ENCODE measurements around the gene GSC2.

Gene GSC2

DNA sequence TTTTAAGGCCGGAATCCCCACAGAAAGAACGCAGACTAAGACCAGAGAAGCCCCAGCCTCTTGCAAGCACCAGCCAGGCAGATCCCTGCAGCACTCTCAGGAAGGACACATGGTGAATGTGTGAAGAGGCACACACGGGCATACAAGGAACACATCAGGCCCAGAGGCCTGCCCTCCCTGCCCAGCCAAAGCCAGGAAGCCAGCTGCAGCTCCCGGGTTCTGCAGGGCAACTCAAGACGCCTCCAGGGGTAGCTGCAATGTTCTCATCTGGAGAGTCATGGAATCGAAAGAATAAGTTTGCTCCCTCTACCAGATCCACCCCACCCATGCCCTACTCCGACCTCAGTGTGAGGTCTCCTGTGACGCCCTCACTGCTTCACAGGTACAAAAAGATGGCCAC lies 30.1 kb downstream of the GSC2 start:
- DNase-seq (ENCODE audit: low read depth), result no peak

DNA sequence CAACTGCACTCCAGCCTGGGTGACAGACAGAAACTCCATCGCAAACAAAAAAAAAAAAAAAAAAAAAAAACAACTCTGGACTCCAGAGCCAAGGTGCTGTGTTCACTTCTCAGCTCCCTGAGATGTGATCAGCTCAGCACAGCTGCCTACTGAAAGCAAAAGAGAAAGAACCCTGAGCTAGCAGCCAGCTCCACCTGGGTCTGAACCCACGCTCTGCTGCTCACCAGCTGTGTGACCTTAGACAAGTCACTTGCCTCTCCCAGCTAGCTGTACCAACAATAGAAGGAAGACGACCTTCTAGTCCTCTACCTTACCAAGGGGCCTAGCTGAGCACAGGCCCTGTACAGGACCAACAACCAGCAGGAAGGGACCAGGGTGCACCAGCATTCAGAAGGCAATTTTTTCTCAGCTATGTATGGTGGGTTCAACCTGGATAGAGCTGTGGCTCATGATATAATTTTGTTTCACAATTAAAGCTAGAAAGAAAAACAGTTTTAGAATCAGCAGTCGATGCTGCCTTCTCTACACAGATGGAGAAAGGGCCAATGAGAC lies 31.7 kb downstream of the GSC2 start:
- DNase-seq (ENCODE audit: low read depth), result no peak

DNA sequence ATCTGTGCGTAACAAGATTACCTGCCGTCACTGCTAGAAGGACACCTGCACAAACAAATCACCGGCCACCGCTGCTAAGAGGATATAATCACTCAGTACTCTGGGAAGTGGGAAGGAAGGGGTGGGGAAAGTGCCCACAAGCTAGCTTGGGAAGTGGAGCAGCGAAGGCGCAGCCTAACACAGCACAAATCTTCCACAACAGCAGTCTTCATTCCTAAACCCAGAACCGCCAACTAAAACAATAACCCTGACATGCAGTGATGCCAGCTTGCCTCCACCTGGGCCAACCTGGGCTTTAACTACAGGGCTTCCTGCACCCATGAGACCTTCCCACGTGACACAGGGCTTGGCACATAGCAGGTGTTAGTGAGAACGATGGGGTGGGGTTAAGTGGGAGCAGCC lies 33.0 kb downstream of the GSC2 start:
- no peak for DNase-seq (ENCODE audit: low read depth)

DNA sequence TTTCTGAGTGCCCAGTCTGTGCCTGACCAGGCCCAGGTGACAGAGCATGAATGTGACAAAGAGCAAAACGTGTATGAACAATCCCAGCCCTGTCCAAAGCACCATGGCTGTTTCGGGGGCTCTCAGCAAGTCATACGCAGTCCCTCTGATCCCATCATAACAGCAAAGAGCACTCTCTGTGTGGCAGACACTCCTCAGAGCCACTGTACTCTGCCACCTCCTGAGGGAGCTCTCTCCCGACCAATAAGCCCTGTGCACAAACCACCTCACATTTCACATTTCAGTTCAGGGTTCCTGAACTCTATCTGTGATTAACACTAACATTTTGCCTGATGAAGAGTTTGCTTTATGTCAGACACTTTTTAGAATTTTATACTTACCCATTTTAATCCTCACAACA lies 34.5 kb downstream of the GSC2 start:
- no peak for DNase-seq (ENCODE audit: low read depth)

DNA sequence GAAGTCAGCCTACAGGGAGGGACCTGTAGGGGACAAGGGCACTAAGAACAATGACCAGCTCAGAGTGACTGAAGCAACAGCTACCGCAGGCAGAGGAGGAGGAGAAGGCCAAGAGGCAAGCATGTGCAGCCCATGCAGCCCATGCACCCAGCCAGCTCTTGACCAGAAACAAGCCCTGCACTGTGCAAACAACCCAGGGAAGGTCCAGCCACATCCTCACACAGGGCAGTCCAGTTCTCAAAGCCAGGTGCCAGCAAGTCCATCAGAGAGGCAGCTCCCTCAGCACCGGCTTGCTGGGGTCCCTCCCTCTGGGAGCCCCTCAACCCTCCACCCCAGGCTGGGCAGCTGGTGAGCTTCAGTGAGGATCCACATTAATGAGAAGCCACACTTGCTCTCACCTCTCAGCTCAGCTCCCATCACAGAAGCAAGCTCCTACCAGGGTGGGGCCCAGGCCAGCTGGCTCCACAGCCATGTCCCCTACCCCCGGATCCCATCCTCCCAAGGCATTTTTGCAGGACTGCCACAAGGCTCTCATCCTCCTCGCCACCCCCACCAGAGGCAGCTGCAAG lies 35.0 kb downstream of the GSC2 start:
- no peak for DNase-seq (ENCODE audit: low read depth)

DNA sequence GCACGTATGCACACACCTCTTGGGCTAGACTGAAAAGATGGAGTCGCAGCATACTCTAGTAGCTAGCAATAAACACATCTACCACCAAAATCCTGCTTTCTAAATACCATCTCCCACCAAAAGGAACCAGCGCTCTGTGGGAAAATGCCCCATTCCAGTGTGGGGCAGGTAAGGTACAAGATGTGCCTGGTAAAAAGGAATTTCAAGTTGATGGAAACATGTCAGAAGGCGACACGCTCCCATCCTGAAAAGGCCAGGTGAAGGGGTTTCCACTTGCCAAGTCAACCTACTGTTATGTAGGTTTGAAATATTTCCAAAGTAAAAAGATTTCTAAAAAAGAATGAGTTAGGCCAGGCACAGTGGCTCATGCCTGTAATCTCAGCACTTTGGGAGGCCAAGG lies 36.7 kb downstream of the GSC2 start:
- no peak for DNase-seq (ENCODE audit: low read depth)

DNA sequence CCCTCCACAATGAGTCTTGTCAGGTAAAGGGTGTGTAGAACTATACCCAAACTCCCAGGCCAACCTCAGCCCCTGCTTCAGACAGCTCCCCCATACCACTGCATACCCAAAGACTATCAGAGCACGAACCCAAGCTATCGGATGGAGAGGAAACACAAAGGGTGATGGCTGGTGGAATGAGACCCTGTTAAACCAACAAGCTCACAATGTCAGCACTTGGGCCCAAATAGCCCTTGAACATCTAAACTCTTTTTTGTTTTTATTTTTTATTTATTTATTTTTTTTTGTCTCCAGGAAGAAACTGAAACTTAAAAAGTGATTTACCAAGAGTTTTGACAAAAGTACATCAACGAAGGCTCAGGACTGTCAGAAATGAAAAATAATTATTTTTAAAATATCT lies 38.5 kb downstream of the GSC2 start:
- no peak for DNase-seq (ENCODE audit: low read depth)

DNA sequence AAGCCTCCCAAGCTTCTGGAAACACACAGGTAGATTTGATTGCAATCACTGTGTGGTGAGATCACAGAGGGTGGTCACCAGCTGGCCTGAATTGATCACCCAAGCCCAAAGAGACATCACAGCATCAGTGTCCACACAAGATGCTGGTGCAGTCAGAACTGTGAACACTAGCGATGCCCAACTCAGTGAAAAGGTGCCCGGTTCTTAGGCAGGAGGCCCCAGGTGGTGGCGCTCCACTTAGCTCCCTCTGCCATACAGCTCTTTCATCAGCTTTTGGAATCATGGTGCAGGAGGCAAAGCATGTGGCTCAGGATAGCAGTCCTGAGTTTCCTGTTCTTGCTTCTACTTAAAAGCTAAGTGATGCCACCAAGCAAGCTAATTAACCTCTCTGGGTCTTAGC lies 39.0 kb downstream of the GSC2 start:
- DNase-seq (ENCODE audit: low read depth), result no peak

DNA sequence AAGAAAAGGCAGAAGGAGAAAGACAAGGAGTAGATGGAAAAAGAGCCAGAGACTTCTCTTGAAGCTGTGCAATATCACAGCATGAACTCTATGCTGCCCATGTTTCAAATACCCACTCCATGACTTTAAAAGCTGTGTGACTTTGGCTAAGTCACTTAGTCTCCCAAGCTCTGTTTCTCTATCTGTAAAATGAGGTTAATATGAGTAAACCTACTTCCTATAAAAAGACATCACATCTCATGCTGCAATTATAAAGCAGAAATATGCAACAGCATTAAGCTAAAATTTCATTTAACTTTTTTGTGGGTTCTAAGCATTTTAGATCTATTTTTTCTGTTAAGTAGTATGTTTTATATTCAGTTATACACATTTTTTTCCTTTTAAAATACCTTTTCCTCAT lies 39.4 kb downstream of the GSC2 start:
- no peak for DNase-seq (ENCODE audit: low read depth)

DNA sequence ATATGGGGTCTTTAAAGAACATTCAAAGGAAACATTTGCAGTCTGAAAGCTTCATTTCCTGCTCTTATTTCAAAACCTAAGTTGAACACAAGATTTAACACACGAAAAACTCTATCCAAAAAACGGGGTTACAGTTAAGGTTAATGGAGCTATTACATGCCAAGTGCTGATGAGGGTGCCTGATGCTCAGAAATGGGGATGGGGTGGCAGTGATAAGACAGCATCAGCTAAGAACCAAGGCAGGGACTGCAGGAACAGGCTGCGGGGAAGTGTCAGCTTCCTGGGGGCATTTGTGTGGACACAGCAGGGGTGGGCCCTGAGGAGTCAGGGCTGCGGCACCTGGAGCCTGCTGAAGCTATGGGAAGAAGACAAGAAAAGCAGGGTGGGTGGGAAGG lies 40.0 kb downstream of the GSC2 start:
- no peak for DNase-seq (ENCODE audit: low read depth)

DNA sequence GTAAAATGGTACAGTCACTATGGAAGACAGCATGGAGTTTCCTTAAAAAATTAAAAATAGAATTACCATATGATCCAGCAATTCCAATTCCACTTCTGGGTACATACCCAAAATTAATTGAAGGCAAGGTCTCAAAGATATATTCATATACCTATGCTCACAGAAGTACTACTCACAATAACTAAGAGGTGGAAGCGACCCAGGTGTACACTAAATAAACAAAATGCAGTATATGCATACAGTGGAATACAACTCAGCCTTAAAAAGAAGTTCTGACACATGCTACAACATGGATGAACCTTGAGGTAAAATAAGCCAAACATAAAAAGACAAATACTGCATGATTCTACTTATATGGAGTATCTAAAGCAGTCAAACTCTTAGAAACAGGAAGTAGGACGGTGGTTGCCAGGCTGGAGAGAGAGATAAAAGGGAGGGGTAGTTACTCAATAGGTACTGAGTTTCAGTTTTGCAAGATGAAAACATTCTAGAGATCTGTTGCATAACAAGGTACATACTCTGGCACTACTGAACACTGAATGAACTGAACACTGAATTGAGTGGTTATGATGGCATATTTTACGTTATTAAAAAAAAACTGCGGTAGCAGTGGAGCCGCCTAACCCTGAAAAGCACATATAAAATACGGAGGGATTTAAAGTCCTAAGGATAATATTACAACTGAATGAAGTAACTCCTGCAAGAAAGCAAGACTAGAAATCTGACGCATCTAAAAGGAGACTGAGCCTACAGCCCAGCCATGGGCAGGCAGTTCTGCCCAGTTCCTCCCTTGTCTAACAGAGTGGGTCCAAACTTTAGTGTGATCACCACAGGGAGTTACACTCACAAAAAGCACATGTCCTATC lies 40.7 kb downstream of the GSC2 start:
- DNase-seq (ENCODE audit: low read depth), result no peak

DNA sequence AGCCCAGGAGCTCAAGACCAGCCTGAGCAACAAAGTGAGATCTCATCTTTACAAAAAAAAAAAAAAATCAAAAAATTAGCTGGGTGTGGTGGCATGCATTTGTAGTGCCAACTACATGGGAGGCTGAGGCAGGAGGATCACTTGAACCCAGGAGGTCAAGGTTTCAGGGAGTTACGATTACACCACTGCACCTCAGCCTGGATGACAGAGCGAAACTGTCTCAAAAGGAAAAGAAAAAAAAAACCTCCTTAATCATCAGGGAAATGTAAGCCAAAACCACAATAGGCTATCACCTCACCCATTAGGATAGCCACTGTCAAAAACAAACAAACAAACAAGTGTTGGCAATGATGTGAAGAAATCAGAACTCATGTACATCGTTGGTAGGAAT lies 41.3 kb downstream of the GSC2 start:
- DNase-seq (ENCODE audit: low read depth), result no peak

DNA sequence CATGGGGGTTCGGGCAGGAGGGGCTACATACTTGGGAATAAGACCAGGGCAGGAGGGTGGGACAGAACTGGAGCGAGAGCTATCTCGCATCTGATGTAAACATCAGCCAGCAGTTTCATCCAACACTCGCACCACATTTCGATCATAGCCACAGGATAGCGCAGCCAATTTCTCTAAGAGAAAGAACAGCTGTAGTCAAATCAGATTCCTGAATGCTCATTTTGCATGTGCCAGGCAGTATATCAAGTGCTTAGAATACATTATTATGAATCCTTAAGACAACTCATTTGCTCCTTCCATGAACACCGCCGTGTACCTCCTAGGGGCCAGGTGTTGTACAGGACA lies 42.4 kb downstream of the GSC2 start:
- no peak for DNase-seq (ENCODE audit: low read depth)

DNA sequence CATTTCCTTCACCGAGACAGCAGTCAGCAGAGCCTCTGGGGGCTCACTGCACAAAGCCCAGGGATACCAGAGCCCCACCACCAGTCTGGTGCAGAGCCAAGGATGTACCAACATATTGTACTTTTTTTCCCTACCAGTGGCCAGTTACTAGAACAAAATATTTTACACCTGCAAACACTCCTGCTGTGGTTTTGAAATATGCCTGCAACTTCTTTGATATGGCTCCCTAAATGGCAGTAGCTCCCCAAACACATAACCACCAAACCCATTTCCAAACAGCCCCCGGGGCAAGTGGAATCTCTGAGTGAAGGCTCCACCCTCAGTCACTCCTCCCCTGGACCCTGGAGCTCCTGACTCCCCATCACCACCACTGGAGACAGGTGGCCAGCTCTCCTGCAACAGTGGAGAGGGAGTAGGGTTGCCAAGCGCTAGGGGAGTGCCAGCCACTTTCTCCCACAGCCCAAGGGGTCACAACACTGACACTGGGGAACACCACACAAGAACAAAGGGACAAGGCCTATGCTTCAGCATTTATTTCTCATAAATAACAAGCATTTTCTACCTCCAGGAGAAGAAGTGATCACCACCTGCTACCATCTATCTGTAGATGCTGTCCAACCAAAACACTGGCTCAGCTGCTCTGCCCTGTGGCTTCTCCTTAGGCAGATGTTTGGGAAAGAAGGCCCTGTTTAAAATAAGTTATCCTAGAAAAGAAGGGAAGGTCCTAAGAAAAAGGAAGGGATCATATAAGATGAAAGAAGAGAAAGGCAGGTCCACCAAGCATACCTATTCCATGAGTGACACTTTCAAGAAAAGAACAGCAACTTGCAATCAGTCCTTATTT lies 43.0 kb downstream of the GSC2 start:
- DNase-seq (ENCODE audit: low read depth), result no peak

DNA sequence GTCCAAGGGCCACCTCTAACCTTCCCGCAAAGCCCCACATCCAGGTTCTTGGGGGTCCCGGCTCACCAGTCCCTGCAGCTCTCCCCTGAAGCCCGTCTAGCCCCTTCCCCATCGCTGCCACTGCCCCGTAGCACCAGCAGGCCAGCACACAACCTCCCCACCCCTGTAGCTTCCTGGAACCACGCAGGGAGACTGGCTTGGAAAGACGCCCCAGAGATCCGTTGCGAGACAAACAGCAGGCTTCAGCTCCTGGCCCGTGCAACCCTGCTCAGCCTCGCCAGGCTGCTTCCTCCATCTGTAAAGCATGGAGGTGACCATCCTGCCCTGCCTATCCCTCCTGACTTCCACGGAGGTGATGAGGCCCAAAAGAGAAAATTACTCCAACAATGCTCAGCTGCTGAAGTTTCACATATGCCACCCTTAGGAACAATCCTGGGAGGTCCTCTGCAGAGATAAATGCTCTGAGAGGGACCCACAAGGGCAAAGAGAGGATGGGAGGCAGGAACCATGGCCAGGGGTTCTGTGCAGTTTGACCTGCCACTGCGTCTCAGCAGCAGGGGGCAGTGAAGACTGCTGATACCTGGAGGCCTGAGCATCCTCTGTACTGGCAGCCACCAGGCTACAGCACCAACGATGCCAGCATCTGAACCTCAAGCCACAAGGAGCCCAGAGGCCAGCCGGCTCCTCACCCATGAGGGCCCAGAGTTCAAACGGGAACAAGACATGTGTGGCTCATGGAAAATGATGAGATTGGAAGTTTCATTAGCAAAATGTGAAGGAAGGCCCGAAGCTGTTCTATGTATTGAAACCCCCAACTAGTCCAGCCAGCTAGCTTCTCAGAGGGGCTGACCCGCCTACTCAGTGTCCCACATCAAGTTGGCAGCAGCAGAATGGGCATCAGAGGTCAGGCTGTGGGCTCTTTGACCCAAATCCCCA lies 44.0 kb downstream of the GSC2 start:
- DNase-seq (ENCODE audit: low read depth), result no peak

DNA sequence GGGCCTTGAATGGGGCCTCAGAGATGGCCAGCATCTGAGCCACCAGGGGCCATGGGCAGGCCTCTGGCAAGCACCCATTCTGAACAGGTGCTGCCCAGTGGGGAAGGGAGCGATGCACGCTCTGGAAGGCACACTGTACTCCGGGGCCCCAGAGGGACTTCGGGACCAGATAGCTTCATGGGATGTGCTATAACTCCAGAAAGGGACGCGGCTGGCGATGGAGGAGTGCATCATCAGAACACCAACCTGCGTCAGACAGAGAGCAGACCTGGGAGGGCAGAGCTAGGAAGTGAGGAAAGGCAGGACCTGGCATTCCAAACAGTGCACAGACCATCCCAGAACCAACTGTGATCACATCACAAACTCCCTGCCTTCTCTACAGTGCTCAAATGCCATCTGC lies 44.6 kb downstream of the GSC2 start:
- no peak for DNase-seq (ENCODE audit: low read depth)

DNA sequence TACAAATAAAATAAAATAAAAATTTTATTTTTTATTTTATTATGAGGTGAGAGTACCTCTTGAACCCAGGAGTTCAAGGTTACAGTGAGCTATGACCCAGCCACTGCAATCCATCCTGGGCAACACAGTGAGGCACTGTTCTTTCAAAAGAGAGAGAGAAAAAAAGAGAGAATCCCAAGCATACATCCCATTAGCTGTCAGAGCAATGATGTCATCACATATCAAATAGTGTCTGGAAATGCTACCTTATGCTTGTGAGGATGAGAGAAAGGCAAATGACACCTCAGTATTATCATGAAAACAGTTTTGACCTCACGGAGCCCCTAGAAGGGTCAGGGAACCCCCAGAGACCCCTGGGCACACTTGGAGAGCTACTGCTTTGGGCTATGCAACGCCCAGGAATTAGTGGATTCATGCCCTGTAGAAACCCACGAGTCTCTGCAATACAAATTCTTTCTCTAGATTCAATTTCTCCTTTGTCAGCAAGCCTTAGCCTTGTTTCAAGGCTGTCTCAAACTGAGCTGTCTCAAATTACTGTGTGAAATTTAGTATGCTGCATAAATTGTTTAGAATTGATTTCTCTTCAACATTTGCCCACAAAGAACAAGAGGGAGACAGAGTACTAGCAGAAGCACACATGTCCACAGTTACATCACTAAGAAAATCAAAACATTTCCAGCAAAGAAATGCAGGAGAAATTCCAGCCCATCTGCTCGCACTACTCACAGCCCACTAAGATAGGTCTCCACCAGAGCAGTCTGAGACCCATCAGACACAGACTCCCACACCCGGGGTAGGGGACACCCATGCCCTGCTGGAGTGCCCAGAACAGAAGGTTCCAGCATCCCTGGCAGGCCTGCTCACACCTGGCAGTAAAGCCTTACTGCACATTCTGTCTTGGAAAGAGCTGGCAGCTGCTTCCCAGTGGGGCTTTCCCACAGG lies 45.9 kb downstream of the GSC2 start:
- no peak for DNase-seq (ENCODE audit: low read depth)

DNA sequence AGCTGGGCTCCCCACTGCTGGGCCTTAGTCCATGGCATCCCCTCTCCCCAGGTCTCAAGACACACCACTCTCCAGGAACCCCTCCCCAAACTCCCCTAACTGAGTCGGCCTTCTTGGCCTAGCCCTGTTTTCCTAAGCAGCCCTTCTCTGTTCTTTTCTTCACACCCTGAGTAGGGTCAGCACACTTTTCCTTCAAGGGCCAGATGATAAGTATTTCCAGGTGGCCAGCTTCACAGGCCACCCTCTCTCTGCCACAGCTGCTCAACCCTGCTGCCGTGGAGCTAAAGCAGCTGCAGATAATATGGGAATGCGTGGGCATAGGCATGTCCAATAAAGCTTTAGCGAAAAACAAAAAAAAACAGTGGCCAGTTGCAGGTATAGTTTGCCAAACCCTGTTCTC lies 51.9 kb downstream of the GSC2 start:
- DNase-seq (ENCODE audit: low read depth), result no peak

DNA sequence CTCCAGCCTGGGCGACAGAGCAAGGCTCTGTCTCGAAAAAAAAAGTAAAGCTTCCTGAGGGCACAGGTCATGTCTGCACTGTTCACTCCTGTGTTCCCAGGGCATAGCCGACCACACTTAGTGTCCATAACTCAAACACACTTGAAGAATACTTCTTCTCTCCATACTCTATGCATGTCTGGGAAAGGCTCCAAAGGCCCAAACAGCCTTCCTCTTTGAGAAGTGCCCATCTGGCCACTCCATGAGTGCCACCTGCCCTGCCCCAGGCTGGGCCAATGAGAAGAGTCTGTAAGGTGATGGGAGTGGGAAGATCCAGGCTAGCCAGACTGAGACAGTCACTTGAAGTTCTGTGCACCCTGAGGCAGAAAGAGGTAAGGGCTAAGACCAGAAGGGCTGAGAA lies 52.6 kb downstream of the GSC2 start:
- no peak for DNase-seq (ENCODE audit: low read depth)

All from stimulated activated CD8-positive, alpha-beta memory T cell treated with anti-CD3 and anti-CD28 coated beads, Interleukin-12 subunit alpha, Interleukin-12 subunit beta, amount 100 ng/mL, for 4 hours (primary cell).